SH-SY5Y (cell line): ENCODE data around the gene BEND3.

Source experiments
- GATA2 ChIP-seq: IDR thresholded peaks from 2 replicates; pipeline ENCODE4 v1.6.1; 2011; ENCODE audit warnings: mild to moderate bottlenecking, low read depth, low read length
- GATA3 ChIP-seq: IDR thresholded peaks from 2 replicates; pipeline ENCODE4 v1.6.1; 2011; ENCODE audit warnings: low read depth, mild to moderate bottlenecking, low read length, moderate library complexity

GRCh38 chr6:107110200-107110599, 5.1 kb downstream of the BEND3 start:
- TF ChIP-seq GATA2 (no peak), GATA3 (no peak)
